ENCODE measurements around the gene EPN2.

DNA sequence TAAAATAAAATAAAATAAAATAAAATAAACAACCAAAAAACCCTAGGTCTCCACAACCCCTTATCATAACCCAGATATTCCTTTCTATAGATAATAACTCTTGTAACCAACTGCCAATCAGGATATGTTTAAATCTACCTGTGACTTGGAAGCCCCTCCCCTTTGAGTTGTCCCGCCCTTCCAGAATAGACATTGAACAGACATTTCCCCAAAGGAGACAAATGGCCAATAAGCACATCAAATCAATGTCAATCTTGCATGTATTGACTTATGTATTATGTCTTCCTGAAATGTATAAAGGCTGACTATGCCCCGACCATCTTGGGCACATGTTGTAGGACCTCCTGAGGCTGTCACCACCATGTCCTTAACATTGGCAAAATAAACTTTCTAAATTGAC, 139.6 kb downstream of the EPN2 start:
- TF ChIP-seq, protein P1, sequence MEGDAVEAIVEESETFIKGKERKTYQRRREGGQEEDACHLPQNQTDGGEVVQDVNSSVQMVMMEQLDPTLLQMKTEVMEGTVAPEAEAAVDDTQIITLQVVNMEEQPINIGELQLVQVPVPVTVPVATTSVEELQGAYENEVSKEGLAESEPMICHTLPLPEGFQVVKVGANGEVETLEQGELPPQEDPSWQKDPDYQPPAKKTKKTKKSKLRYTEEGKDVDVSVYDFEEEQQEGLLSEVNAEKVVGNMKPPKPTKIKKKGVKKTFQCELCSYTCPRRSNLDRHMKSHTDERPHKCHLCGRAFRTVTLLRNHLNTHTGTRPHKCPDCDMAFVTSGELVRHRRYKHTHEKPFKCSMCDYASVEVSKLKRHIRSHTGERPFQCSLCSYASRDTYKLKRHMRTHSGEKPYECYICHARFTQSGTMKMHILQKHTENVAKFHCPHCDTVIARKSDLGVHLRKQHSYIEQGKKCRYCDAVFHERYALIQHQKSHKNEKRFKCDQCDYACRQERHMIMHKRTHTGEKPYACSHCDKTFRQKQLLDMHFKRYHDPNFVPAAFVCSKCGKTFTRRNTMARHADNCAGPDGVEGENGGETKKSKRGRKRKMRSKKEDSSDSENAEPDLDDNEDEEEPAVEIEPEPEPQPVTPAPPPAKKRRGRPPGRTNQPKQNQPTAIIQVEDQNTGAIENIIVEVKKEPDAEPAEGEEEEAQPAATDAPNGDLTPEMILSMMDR (conservative IDR thresholded peaks at IDR 0.05 in 1 of 2, IDR thresholded peaks at IDR 0.05 in 1 of 2; ENCODE audit: low read depth in 1 of 2, low read length in 2 of 2): no peak
- TF ChIP-seq EZH2 (IDR thresholded peaks at IDR 0.05; ENCODE audit: low read length, missing control alignments): no peak
